Prostate gland (tissue), 2 donors: ENCODE data around the gene SCN5A. TPM values are rescaled to one million over a fixed set of nuclear protein-coding genes. Genes with fewer than 3 reads are reported as not detected.

Experiments
- DNase-seq: peaks from one replicate; pipeline ENCODE4 v3.0.0-alpha.2; 2019; ENCODE audit warnings: low spot score
- H3K27ac ChIP-seq, 2 donors: fragments of 200-600 bp; sonication (generic); 2 replicates each; pipeline ENCODE4 v1.5.1; 2017 to 2019
- H3K27me3 ChIP-seq: fragments of 200-600 bp; sonication (generic); replicated peaks from 2 replicates; pipeline ENCODE4 v1.5.1; 2019; ENCODE audit not compliant: insufficient read depth
- H3K36me3 ChIP-seq, 2 donors: fragments of 200-600 bp; sonication (generic); 1 replicate in 1 of 2; 2 replicates in 1 of 2; pipeline versions ENCODE4 v1.5.1 to v1.8.1; 2017 to 2019
- H3K4me1 ChIP-seq: fragments of 200-600 bp; sonication (generic); replicated peaks from 2 replicates; pipeline ENCODE4 v1.5.1; 2019
- H3K4me3 ChIP-seq, 2 donors: fragments of 200-600 bp; sonication (generic); 2 replicates each; pipeline ENCODE4 v1.5.1; 2017 to 2019
- H3K9me3 ChIP-seq: fragments of 200-600 bp; sonication (generic); 2 replicates; pipeline ENCODE4 v1.5.1; 2017
- POLR2A ChIP-seq: fragments of 450-650 bp; IDR thresholded peaks from one replicate; pipeline ENCODE4 v1.6.1; 2016; ENCODE audit warnings: antibody characterized with exemption, mild to moderate bottlenecking
- POLR2AphosphoS5 ChIP-seq: sonication (generic); formaldehyde crosslinking; IDR thresholded peaks from one replicate; pipeline ENCODE4 v1.6.1; 2017; ENCODE audit warnings: antibody characterized with exemption
- WGBS: methylation state at CpG from one replicate; pipeline ENCODE4 v1.1.5; 2018; 5-methylcytosine and 5-hydroxymethylcytosine counted together
- intact Hi-C: fragments of 100-400 bp; cut with DNase I; formaldehyde crosslinking; loops from one replicate; pipeline ENCODE4 v1.14.2; 2022
- total RNA-seq, 2 donors: library from RNA; depleted of rRNA; stranded (reverse); fragments of >200 nt; gene quantifications; one replicate each; pipeline ENCODE4 v1.1.0, GENCODE V29; 2016
- TF ChIP-seq, protein P1 (sequence below), 4 experiments: fragments of 200-600 bp in 2 of 4; fragments of 450-650 bp in 2 of 4; sonication (generic) in 2 of 4; IDR thresholded peaks; 1 replicate in 3 of 4; 2 replicates in 1 of 4; pipeline ENCODE4 v1.5.1; 2016 to 2019; ENCODE audit warnings: antibody characterized with exemption in 4 of 4, mild to moderate bottlenecking in 2 of 4, moderate library complexity in 2 of 4

SCN5A gene
- total RNA-seq, 2 donors from 2014 or later, result 0.23 to 1.5 TPM

DNA sequence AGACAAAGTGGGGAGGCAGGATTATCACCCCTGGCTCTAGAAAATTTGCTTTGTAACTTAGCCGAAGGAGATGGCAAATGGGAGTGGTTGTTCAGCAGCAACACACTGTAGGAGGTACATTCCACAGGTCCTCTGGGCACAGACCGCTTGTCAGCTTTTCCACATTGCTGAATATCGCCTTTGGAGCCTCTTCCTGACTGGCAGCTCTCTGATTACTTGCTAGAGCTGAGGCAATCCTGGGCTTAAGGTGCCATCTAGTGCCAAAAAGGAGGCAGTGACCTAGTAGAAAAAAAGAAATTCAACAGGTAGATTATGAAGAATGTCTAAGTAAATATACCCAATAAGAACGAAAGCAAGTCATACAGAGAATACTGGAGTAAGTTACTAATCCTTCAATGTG is 13.1 kb upstream of the SCN5A start:
- intact Hi-C loops, result no loop called here
- TF ChIP-seq POLR2A (no peak), POLR2AphosphoS5 (no peak)
- TF ChIP-seq, protein P1, sequence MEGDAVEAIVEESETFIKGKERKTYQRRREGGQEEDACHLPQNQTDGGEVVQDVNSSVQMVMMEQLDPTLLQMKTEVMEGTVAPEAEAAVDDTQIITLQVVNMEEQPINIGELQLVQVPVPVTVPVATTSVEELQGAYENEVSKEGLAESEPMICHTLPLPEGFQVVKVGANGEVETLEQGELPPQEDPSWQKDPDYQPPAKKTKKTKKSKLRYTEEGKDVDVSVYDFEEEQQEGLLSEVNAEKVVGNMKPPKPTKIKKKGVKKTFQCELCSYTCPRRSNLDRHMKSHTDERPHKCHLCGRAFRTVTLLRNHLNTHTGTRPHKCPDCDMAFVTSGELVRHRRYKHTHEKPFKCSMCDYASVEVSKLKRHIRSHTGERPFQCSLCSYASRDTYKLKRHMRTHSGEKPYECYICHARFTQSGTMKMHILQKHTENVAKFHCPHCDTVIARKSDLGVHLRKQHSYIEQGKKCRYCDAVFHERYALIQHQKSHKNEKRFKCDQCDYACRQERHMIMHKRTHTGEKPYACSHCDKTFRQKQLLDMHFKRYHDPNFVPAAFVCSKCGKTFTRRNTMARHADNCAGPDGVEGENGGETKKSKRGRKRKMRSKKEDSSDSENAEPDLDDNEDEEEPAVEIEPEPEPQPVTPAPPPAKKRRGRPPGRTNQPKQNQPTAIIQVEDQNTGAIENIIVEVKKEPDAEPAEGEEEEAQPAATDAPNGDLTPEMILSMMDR (IDR thresholded peaks at IDR 0.05), result no peak
- Histone ChIP-seq H3K4me1 (no peaks in the 10 kb centered on the region), H3K27ac (no peak overlapping the region), H3K4me3 (no peak overlapping the region), H3K36me3 (no peaks in the 10 kb centered on the region), H3K9me3 (no peaks in the 10 kb centered on the region), H3K27me3 (peaks cover 6% of the 10 kb centered on the region)
- 44% methylated on average over 4 of the region's 4 CpGs for WGBS
- no peak for DNase-seq

- intact Hi-C loops, result no loop called here
- H3K27ac ChIP-seq, result no peak overlapping the region
- no peaks in the 10 kb centered on the region for H3K36me3 ChIP-seq
- H3K4me1 ChIP-seq, result no peaks in the 10 kb centered on the region
- DNase-seq, result no peak
- H3K27me3 ChIP-seq, result peaks cover 6% of the 10 kb centered on the region
- no peak overlapping the region for H3K4me3 ChIP-seq
- 16% methylated on average over 9 of the region's 9 CpGs for WGBS
- H3K9me3 ChIP-seq, result no peaks in the 10 kb centered on the region
- TF ChIP-seq, protein P1 (IDR thresholded peaks at IDR 0.05), result no peak
- TF ChIP-seq POLR2AphosphoS5, result no peak
Observed at GRCh38 chr3:38658841-38659240, 9.4 kb upstream of the SCN5A start.

- no peak overlapping the region for H3K4me3 ChIP-seq
- TF ChIP-seq POLR2A (no peak), POLR2AphosphoS5 (no peak)
- TF ChIP-seq, protein P1 (IDR thresholded peaks at IDR 0.05), result no peak
- no peaks in the 10 kb centered on the region for H3K36me3 ChIP-seq
- intact Hi-C loops, result no loop called here
- no peaks in the 10 kb centered on the region for H3K9me3 ChIP-seq
- DNase-seq, result no peak
- no peaks in the 10 kb centered on the region for H3K4me1 ChIP-seq
- WGBS, result 47% methylated on average over 5 of the region's 5 CpGs
- peaks cover 6% of the 10 kb centered on the region for H3K27me3 ChIP-seq
- no peak overlapping the region for H3K27ac ChIP-seq
Observed at GRCh38 chr3:38657369-38657768, 7.9 kb upstream of the SCN5A start.

DNA sequence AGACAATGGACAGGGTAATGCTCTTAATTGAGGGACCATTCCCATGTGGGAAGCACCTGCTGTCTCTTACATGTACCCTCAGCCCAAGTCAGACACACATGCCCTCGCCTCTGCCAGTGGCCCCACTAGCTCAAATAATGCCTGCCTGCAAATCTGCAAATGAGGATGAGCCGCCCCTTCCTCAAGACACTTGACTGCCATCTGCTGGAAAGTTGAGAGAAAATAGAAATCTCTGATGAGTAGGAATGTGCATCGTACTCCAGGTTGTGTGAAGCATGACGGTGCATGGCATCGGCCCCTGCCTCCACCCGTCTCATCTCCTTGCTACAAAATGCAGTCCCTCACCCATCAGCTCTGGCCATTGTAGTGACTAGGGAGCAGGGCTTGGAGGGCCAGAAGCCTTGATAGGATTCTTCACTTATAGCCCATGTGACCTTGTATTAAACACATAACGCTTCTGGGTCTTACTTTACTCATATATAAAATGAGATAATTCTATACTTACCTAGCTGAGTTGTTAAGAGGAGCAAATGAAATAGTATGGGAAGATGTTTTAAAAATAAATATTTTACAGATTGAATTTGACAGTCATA is 6.3 kb upstream of the SCN5A start:
- WGBS, result 10% methylated on average over 7 of the region's 7 CpGs
- Histone ChIP-seq H3K9me3 (no peaks in the 10 kb centered on the region), H3K36me3 (no peaks in the 10 kb centered on the region), H3K27me3 (peaks cover 6% of the 10 kb centered on the region), H3K4me1 (no peaks in the 10 kb centered on the region), H3K27ac (no peak overlapping the region), H3K4me3 (no peak overlapping the region)
- no peak for DNase-seq
- TF ChIP-seq, protein P1 (IDR thresholded peaks at IDR 0.05), result peak in 1 of 4 experiments; percentile 35
- no peak for TF ChIP-seq POLR2AphosphoS5
- intact Hi-C loops, result no loop called here
